Left ventricle myocardium inferior (tissue), 1 donor: ENCODE results near the gene L3MBTL4. TPM values are rescaled to one million over a fixed set of nuclear protein-coding genes. Genes with fewer than 3 reads are reported as not detected.

Experiments used
- DNase-seq: peaks from one replicate; pipeline ENCODE4 v3.0.0-alpha.2; 2020
- H3K27ac ChIP-seq: fragments of 200-600 bp; replicated peaks from 2 replicates; pipeline ENCODE4 v1.8.0; 2021
- H3K27me3 ChIP-seq: fragments of 200-600 bp; 2 replicates; pipeline ENCODE4 v1.8.0; 2021; ENCODE audit warnings: low read depth
- H3K36me3 ChIP-seq: fragments of 200-600 bp; 2 replicates; pipeline ENCODE4 v1.8.0; 2021
- H3K4me1 ChIP-seq: fragments of 200-600 bp; 2 replicates; pipeline ENCODE4 v1.8.0; 2021
- H3K4me3 ChIP-seq: fragments of 200-600 bp; 2 replicates; pipeline ENCODE4 v1.8.0; 2021; ENCODE audit warnings: mild to moderate bottlenecking, moderate library complexity
- H3K9me3 ChIP-seq: fragments of 200-600 bp; replicated peaks from 2 replicates; pipeline ENCODE4 v1.8.0; 2021
- intact Hi-C: fragments of 100-400 bp; cut with micrococcal nuclease; formaldehyde crosslinking; loops from one replicate; pipeline ENCODE4 v1.11.0; 2022
- total RNA-seq: library from RNA; stranded (reverse); fragmentation: NEBNext Ultra II Directional; extraction: Animal tissue kit (Norgen Biotek cat#: 25700); gene quantifications from one replicate; pipeline ENCODE4 v1.2.1, GENCODE V29; 2021
- TF ChIP-seq, protein P1 (sequence below): fragments of 200-600 bp; IDR thresholded peaks from 2 replicates; pipeline ENCODE4 v1.8.0; 2021; ENCODE audit warnings: antibody characterized with exemption, mild to moderate bottlenecking, borderline replicate concordance
- donor health status: DM: no; HTN: yes; CAD: no; lungs with severe emphysema.

L3MBTL4 gene
- total RNA-seq, 1 donor from 2014 or later = 3.5 TPM

- no peak overlapping the region for H3K27ac ChIP-seq
- no peak overlapping the region for H3K4me3 ChIP-seq
- intact Hi-C loops = no loop called here
- no peaks in the 10 kb centered on the region for H3K36me3 ChIP-seq
- peaks cover 45% of the 10 kb centered on the region for H3K9me3 ChIP-seq
- TF ChIP-seq, protein P1, sequence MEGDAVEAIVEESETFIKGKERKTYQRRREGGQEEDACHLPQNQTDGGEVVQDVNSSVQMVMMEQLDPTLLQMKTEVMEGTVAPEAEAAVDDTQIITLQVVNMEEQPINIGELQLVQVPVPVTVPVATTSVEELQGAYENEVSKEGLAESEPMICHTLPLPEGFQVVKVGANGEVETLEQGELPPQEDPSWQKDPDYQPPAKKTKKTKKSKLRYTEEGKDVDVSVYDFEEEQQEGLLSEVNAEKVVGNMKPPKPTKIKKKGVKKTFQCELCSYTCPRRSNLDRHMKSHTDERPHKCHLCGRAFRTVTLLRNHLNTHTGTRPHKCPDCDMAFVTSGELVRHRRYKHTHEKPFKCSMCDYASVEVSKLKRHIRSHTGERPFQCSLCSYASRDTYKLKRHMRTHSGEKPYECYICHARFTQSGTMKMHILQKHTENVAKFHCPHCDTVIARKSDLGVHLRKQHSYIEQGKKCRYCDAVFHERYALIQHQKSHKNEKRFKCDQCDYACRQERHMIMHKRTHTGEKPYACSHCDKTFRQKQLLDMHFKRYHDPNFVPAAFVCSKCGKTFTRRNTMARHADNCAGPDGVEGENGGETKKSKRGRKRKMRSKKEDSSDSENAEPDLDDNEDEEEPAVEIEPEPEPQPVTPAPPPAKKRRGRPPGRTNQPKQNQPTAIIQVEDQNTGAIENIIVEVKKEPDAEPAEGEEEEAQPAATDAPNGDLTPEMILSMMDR = no peak
- H3K4me1 ChIP-seq = no peaks in the 10 kb centered on the region
- H3K27me3 ChIP-seq = no peaks in the 10 kb centered on the region
- no peak for DNase-seq
Measured at GRCh38 chr18:6044319-6044718, 370.4 kb downstream of the L3MBTL4 start.

GRCh38 chr18:6039055-6039454, 375.7 kb downstream of the L3MBTL4 start:
- Histone ChIP-seq H3K4me3 (no peak overlapping the region), H3K27me3 (no peaks in the 10 kb centered on the region), H3K9me3 (peaks cover 37% of the 10 kb centered on the region), H3K36me3 (no peaks in the 10 kb centered on the region), H3K27ac (no peak overlapping the region), H3K4me1 (no peaks in the 10 kb centered on the region)
- DNase-seq = no peak
- intact Hi-C loops = no loop called here
- TF ChIP-seq, protein P1 = no peak

DNA sequence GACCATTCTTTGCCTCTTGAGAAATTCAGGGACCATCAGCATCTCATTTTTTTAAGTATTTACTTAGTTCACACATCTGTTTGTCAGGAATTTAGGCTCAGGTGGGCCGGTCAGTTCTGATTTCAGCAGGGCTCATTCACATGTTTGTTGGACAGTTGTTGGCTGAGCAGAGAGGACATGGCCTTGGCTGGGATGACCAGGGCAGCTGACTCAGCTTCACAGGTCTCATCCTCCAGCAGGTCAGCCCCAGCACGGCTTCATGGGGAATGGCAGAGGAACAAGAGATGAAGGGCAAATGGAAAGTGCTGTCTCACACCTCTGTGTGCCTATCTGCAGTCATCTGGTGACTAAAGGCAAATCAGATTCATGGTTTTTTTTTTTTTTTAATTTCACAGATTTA, 383.3 kb downstream of the L3MBTL4 start:
- Histone ChIP-seq H3K36me3 (no peaks in the 10 kb centered on the region), H3K9me3 (peaks cover 16% of the 10 kb centered on the region), H3K4me1 (no peaks in the 10 kb centered on the region), H3K27me3 (no peaks in the 10 kb centered on the region), H3K27ac (no peak overlapping the region), H3K4me3 (no peak overlapping the region)
- TF ChIP-seq, protein P1 = no peak
- intact Hi-C loops = no loop called here
- no peak for DNase-seq

DNA sequence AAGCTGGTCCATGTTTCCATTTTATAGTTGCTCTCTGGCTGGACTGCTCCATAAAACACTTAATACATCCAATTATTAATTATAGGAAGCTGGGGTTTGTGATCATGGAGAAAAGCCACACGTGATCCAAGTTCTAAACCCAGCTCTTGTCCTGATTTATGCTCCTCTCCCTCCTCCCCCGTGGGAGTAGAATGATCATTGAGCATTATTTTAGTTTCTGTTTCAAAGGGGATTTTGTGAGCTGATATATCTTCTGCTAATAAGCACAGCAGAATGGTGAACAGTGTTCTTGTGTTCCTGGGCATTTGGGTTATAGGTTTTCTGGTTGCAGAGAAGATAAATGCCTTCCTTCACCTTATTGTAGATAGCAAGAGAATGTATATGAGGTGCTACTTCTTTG, 383.7 kb downstream of the L3MBTL4 start:
- TF ChIP-seq, protein P1 = no peak
- H3K36me3 ChIP-seq = no peaks in the 10 kb centered on the region
- H3K4me3 ChIP-seq = no peak overlapping the region
- DNase-seq = no peak
- intact Hi-C loops = no loop called here
- H3K27ac ChIP-seq = no peak overlapping the region
- peaks cover 12% of the 10 kb centered on the region for H3K9me3 ChIP-seq
- H3K27me3 ChIP-seq = no peaks in the 10 kb centered on the region
- H3K4me1 ChIP-seq = no peaks in the 10 kb centered on the region

DNA sequence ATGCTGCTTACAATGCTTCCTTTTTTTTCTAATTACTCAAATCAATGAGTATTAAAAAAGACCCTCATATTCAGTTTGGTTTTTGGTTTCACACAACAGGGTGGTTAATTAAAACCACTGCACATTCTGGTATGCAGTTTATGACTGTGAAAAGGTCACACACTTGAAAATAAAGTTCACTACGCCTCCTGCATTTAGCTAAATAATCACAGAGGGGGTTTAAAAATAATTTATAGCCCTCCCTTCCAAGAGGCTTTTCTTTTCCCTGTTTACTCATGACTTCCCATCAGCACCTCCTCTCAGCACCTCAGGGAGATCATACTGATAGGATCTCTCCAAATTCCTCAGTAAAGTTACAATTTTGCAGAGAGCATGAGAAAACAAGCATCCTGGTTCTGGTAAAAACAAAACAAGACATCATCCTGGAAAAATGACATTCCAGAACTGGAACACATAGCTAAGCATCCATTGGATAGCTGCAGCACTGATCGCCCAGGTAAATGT, 389.9 kb downstream of the L3MBTL4 start:
- DNase-seq = no peak
- peaks cover 7% of the 10 kb centered on the region for H3K4me1 ChIP-seq
- H3K27ac ChIP-seq = no peak overlapping the region
- H3K4me3 ChIP-seq = no peak overlapping the region
- H3K27me3 ChIP-seq = no peaks in the 10 kb centered on the region
- H3K9me3 ChIP-seq = peaks cover 7% of the 10 kb centered on the region
- TF ChIP-seq, protein P1 = no peak
- H3K36me3 ChIP-seq = no peaks in the 10 kb centered on the region
- intact Hi-C loops = no loop called here
